ENCODE measurements around the gene MAJIN.

Gene MAJIN

GRCh38 chr11:64891880-64892279, 80.0 kb downstream of the MAJIN start:
- H3K4me3 ChIP-seq (ENCODE audit: low read depth, low read length) = no peak overlapping the region
- TF ChIP-seq, protein P1, sequence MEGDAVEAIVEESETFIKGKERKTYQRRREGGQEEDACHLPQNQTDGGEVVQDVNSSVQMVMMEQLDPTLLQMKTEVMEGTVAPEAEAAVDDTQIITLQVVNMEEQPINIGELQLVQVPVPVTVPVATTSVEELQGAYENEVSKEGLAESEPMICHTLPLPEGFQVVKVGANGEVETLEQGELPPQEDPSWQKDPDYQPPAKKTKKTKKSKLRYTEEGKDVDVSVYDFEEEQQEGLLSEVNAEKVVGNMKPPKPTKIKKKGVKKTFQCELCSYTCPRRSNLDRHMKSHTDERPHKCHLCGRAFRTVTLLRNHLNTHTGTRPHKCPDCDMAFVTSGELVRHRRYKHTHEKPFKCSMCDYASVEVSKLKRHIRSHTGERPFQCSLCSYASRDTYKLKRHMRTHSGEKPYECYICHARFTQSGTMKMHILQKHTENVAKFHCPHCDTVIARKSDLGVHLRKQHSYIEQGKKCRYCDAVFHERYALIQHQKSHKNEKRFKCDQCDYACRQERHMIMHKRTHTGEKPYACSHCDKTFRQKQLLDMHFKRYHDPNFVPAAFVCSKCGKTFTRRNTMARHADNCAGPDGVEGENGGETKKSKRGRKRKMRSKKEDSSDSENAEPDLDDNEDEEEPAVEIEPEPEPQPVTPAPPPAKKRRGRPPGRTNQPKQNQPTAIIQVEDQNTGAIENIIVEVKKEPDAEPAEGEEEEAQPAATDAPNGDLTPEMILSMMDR (IDR thresholded peaks at IDR 0.05; ENCODE audit: low read depth, low read length, missing control alignments) = no peak
- in situ Hi-C loops (cut with HindIII; ENCODE audit: low sequenced_read_pairs) = loop anchor here (5.0 kb wide), 2 partner anchors 40 to 45 kb away; no protein-coding TSS in a partner anchor
- no peak for DNase-seq (ENCODE audit: low read depth)

GRCh38 chr11:64891215-64891848, 80.6 kb downstream of the MAJIN start:
- no peak for DNase-seq (ENCODE audit: low read depth)
- in situ Hi-C loops (cut with HindIII; ENCODE audit: low sequenced_read_pairs) = loop anchor here (5.0 kb wide), 2 partner anchors 41 to 44 kb away; no protein-coding TSS in a partner anchor
- TF ChIP-seq, protein P1 (IDR thresholded peaks at IDR 0.05; ENCODE audit: low read depth, low read length, missing control alignments) = no peak
- no peak overlapping the region for H3K4me3 ChIP-seq (ENCODE audit: low read depth, low read length)

- H3K4me3 ChIP-seq (ENCODE audit: low read depth, low read length) = no peak overlapping the region
- DNase-seq (ENCODE audit: low read depth) = no peak
- in situ Hi-C loops (cut with HindIII; ENCODE audit: low sequenced_read_pairs) = loop anchor here (5.0 kb wide), 2 partner anchors 42 to 43 kb away; no protein-coding TSS in a partner anchor
- TF ChIP-seq, protein P1 (IDR thresholded peaks at IDR 0.05; ENCODE audit: low read depth, low read length, missing control alignments) = no peak
Observed at GRCh38 chr11:64890522-64890939, 81.4 kb downstream of the MAJIN start.

GRCh38 chr11:64888729-64889511, 83.0 kb downstream of the MAJIN start:
- in situ Hi-C loops (cut with HindIII; ENCODE audit: low sequenced_read_pairs) = no loop called here
- no peak for DNase-seq (ENCODE audit: low read depth)
- no peak overlapping the region for H3K4me3 ChIP-seq (ENCODE audit: low read depth, low read length)
- TF ChIP-seq, protein P1 (IDR thresholded peaks at IDR 0.05; ENCODE audit: low read depth, low read length, missing control alignments) = no peak

DNA sequence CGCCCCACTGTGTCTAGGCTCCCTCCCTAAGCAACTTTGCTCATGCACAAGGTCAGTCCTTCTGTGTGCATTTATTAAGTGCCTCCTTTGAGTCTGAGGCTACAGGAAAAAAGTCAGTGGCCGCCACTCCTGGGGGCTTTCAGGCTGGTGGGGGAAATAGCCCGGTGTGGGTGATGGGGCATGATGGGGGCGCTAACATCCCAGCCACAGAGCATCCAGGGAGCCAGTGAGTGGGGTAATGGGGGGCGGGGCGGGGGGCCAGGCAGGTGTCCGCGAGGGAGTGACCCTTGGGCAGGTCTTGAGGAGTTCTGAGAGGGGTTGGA, 83.5 kb downstream of the MAJIN start:
- no peak overlapping the region for H3K4me3 ChIP-seq (ENCODE audit: low read depth, low read length)
- in situ Hi-C loops (cut with HindIII; ENCODE audit: low sequenced_read_pairs) = no loop called here
- TF ChIP-seq, protein P1 (IDR thresholded peaks at IDR 0.05; ENCODE audit: low read depth, low read length, missing control alignments) = no peak
- no peak for DNase-seq (ENCODE audit: low read depth)

All from astrocyte of the cerebellum (primary cell).